GM19438 (cell line): ENCODE results near the gene ATXN1.
"Not testable (repeated sequence)": the region's sequence is repeated elsewhere in the genome, so short reads cannot be mapped to it uniquely, and the experiment has no call there.

Source experiments
- ATAC-seq: cut with Tn5 transposase; IDR thresholded peaks from one replicate; pipeline ENCODE4 v1.9.1; 2021; ENCODE audit warnings: low read depth; ENCODE audit not compliant: unreplicated experiment

The ATXN1 gene

GRCh38 chr6:16406538-16406937 lies 354.7 kb downstream of the ATXN1 start:
- not testable (repeated sequence) for ATAC-seq

- no peak for ATAC-seq
These were observed 355.9 kb downstream of the ATXN1 start for GRCh38 chr6:16405375-16405774.

- no peak for ATAC-seq
These were observed 356.8 kb downstream of the ATXN1 start for GRCh38 chr6:16404456-16404855.

GRCh38 chr6:16403831-16404230 lies 357.4 kb downstream of the ATXN1 start:
- ATAC-seq, result no peak

- ATAC-seq, result no peak
These were observed 358.7 kb downstream of the ATXN1 start for GRCh38 chr6:16402581-16402900.

GRCh38 chr6:16400248-16400760 lies 361.0 kb downstream of the ATXN1 start:
- ATAC-seq, result no peak

- ATAC-seq, result no peak
These were observed 361.6 kb downstream of the ATXN1 start for GRCh38 chr6:16399695-16400094.

GRCh38 chr6:16399158-16399557 lies 362.1 kb downstream of the ATXN1 start:
- no peak for ATAC-seq

GRCh38 chr6:16398587-16398986 lies 362.7 kb downstream of the ATXN1 start:
- no peak for ATAC-seq

GRCh38 chr6:16397623-16398022 lies 363.6 kb downstream of the ATXN1 start:
- no peak for ATAC-seq

- no peak for ATAC-seq
These were observed 364.6 kb downstream of the ATXN1 start for GRCh38 chr6:16396497-16397319.

- no peak for ATAC-seq
These were observed 366.6 kb downstream of the ATXN1 start for GRCh38 chr6:16394632-16395031.

- ATAC-seq, result no peak
These were observed 367.9 kb downstream of the ATXN1 start for GRCh38 chr6:16393326-16393725.

- ATAC-seq, result no peak
These were observed 369.2 kb downstream of the ATXN1 start for GRCh38 chr6:16392010-16392409.

- ATAC-seq, result no peak
These were observed 369.8 kb downstream of the ATXN1 start for GRCh38 chr6:16391451-16391912.

GRCh38 chr6:16390909-16391450 lies 370.3 kb downstream of the ATXN1 start:
- ATAC-seq, result not testable (repeated sequence)

GRCh38 chr6:16389642-16390041 lies 371.6 kb downstream of the ATXN1 start:
- no peak for ATAC-seq

- no peak for ATAC-seq
These were observed 372.8 kb downstream of the ATXN1 start for GRCh38 chr6:16388488-16388887.

- no peak for ATAC-seq
These were observed 375.2 kb downstream of the ATXN1 start for GRCh38 chr6:16386057-16386456.

- ATAC-seq, result no peak
These were observed 377.6 kb downstream of the ATXN1 start for GRCh38 chr6:16383607-16384206.

- ATAC-seq, result not testable (repeated sequence)
These were observed 379.3 kb downstream of the ATXN1 start for GRCh38 chr6:16381968-16382367.
